Heart left ventricle (tissue), 13 donors: Measurements from ENCODE around the gene SLC25A31.

Source experiments
- CTCF ChIP-seq, 12 donors: fragments of 200-600 bp; sonication (generic) in 4 of 12; IDR thresholded peaks; one replicate each; pipeline versions ENCODE4 v1.5.0 to v1.8.0; 2018 to 2022; ENCODE audit warnings: antibody characterized with exemption in 12 of 12, mild to moderate bottlenecking in 5 of 12
- POLR2A ChIP-seq, 2 donors: fragments of 450-650 bp; IDR thresholded peaks; one replicate each; pipeline ENCODE4 v1.6.1; 2017; ENCODE audit warnings: antibody characterized with exemption in 2 of 2, mild to moderate bottlenecking in 2 of 2, moderate library complexity in 2 of 2
- donor health status: ischemic (EF 13 %, LVEDD 7.1; RV severe dilation, severe dysfunction).
- donor health status: DM: no; HTN: yes; CAD: no.
- donor health status: DM: no; HTN: no; CAD: no.
- donor health status: ischemic (EF 25% LVEDD 6.9; RV normal size, moderate dysfunction).
- donor health status: ischemic (EF 25% LVEDD 5.7; RV mildly dilated, moderate dysfunction).
- donor health status: ischemic (EF 35%, LVEDD 5.7; RV mildly dilated, moderate dysfunction).
- donor health status: nonischemic (EF 11% LVEDD 7.7; RV severe dilation, severe dysfunction).
- donor health status: DM: yes; HTN: yes; CAD: no.
- donor health status: PGD.
- donor health status: ischemic (EF 29% LVEDD 5.4; RV normal size, mild dysfunction).
- donor health status: nonischemic (EF 23%, LVEDD 6.1; RV moderate dilation, normal function).

DNA sequence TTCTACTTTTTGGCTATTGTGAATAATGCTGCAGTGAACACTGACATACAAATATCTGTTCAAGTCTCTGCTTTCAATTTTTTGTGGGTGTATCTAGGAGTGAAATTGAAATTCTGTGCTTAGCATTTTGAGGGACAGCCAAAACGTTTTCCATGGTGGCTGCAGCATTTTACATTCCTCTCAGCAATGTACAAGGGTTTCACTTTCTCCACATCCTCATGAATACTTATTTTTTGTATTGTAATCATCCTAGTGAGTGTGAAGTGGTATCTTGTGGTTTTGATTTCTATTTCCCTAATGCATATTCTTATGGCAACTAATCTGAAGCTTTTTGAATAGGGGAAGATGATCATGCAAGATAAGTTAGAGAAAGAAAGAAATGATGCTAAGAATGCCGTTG lies 92.2 kb downstream of the SLC25A31 start:
- no peak for TF ChIP-seq CTCF (IDR thresholded peaks at IDR 0.05)
- no peak for TF ChIP-seq POLR2A (IDR thresholded peaks at IDR 0.05)
